NCI-H187 treated with DMSO at 0.1 percent for 48 hours (cell line): Measurements from ENCODE around the gene OBSL1.

Experiments
- DNase-seq: peaks from one replicate; lab custom pipeline; 2025; lab: John Stamatoyannopoulos, UW

The OBSL1 gene

GRCh38 chr2:219571311-219572236, at the start of gene OBSL1:
OBSL1 (minus strand) TSS chr2:219571539; CDS start chr2:219571232, 307 bp downstream.
- DNase-seq: no peak

- DNase-seq: no peak
These were observed 49.2 kb upstream of the OBSL1 start for GRCh38 chr2:219620546-219620945.

GRCh38 chr2:219619235-219619634, 47.9 kb upstream of the OBSL1 start:
- no peak for DNase-seq

GRCh38 chr2:219618733-219619122, 47.4 kb upstream of the OBSL1 start:
- no peak for DNase-seq

GRCh38 chr2:219616550-219616949, 45.2 kb upstream of the OBSL1 start:
- DNase-seq: no peak

- DNase-seq: no peak
These were observed 44.6 kb upstream of the OBSL1 start for GRCh38 chr2:219615894-219616293.

- DNase-seq: no peak
These were observed 43.7 kb upstream of the OBSL1 start for GRCh38 chr2:219615036-219615435.

GRCh38 chr2:219614076-219614860, 42.9 kb upstream of the OBSL1 start:
- DNase-seq: no peak

- DNase-seq: no peak
These were observed 42.2 kb upstream of the OBSL1 start for GRCh38 chr2:219613461-219614070.

- DNase-seq: no peak
These were observed 41.4 kb upstream of the OBSL1 start for GRCh38 chr2:219612577-219613286.

GRCh38 chr2:219611866-219612576, 40.7 kb upstream of the OBSL1 start:
- DNase-seq: no peak

GRCh38 chr2:219611306-219611705, 40.0 kb upstream of the OBSL1 start:
- DNase-seq: no peak

GRCh38 chr2:219609149-219609750, 37.9 kb upstream of the OBSL1 start:
- no peak for DNase-seq

GRCh38 chr2:219608399-219608964, 37.1 kb upstream of the OBSL1 start:
- DNase-seq: no peak

- DNase-seq: no peak
These were observed 36.6 kb upstream of the OBSL1 start for GRCh38 chr2:219607931-219608330.

- no peak for DNase-seq
These were observed 34.2 kb upstream of the OBSL1 start for GRCh38 chr2:219605607-219605954.

GRCh38 chr2:219603771-219604170, 32.4 kb upstream of the OBSL1 start:
- DNase-seq: no peak

GRCh38 chr2:219598308-219599078, 27.2 kb upstream of the OBSL1 start:
- DNase-seq: no peak

GRCh38 chr2:219597552-219598307, 26.4 kb upstream of the OBSL1 start, which contains the start of gene STK11IP:
STK11IP (plus strand) TSS chr2:219597857; CDS start chr2:219598120, 263 bp downstream.
- DNase-seq: peak; percentile 30
